DOHH2 (cell line): Measurements from ENCODE around the gene CEMIP.

ENCODE experiments used
- H3F3A ChIP-seq: fragments of 200-600 bp; sonication (generic), shearing (Covaris generic); 2 replicates; pipeline ENCODE4 v1.6.0; 2016; ENCODE audit warnings: antibody characterized with exemption, mild to moderate bottlenecking; ENCODE audit not compliant: control insufficient read depth, insufficient read depth
- H3K27ac ChIP-seq: fragments of 200-600 bp; sonication (generic); 2 replicates; pipeline ENCODE4 v1.5.1; 2014; ENCODE audit warnings: low read depth, mild to moderate bottlenecking, low read length, moderate library complexity
- H3K27me3 ChIP-seq: fragments of 200-600 bp; sonication (generic); 2 replicates; pipeline ENCODE4 v1.6.1; 2014; ENCODE audit warnings: mild to moderate bottlenecking, low read length, mixed read lengths; ENCODE audit not compliant: control insufficient read depth
- H3K36me3 ChIP-seq: fragments of 200-600 bp; sonication (generic); 2 replicates; pipeline ENCODE4 v1.6.1; 2014; ENCODE audit warnings: mild to moderate bottlenecking, low read length, moderate library complexity, mixed read lengths; ENCODE audit not compliant: control insufficient read depth
- H3K4me1 ChIP-seq: fragments of 200-600 bp; sonication (generic); 2 replicates; pipeline ENCODE4 v1.6.1; 2014; ENCODE audit warnings: mild to moderate bottlenecking, low read length, mixed read lengths; ENCODE audit not compliant: control insufficient read depth
- H3K4me2 ChIP-seq: fragments of 200-600 bp; sonication (generic); 2 replicates; pipeline ENCODE4 v1.6.0; 2014; ENCODE audit warnings: mild to moderate bottlenecking, low read length, moderate library complexity
- H3K4me3 ChIP-seq: fragments of 200-600 bp; sonication (generic); 2 replicates; pipeline ENCODE4 v1.5.1; 2014; ENCODE audit warnings: mild to moderate bottlenecking, low read length, mixed read lengths
- H3K79me2 ChIP-seq: fragments of 200-600 bp; sonication (generic); 2 replicates; pipeline ENCODE4 v1.6.1; 2014; ENCODE audit warnings: mild to moderate bottlenecking, low read length, mixed read lengths; ENCODE audit not compliant: control insufficient read depth
- H3K9me2 ChIP-seq: fragments of 200-600 bp; sonication (generic); replicated peaks from 2 replicates; pipeline ENCODE4 v1.6.1; 2014; ENCODE audit warnings: mild to moderate bottlenecking, low read length, mixed read lengths; ENCODE audit not compliant: control insufficient read depth
- H3K9me3 ChIP-seq: fragments of 200-600 bp; sonication (generic); 2 replicates; pipeline ENCODE4 v1.6.1; 2014; ENCODE audit warnings: antibody characterized with exemption, low read length, mixed read lengths; ENCODE audit not compliant: control insufficient read depth, insufficient read depth
- H4K20me1 ChIP-seq: fragments of 200-600 bp; sonication (generic); 2 replicates; pipeline ENCODE4 v1.6.0; 2014; ENCODE audit warnings: low read depth, mild to moderate bottlenecking, antibody characterized with exemption, low read length, moderate library complexity; ENCODE audit not compliant: control insufficient read depth, insufficient read depth
- CTCF ChIP-seq: fragments of 200-600 bp; sonication (generic); IDR thresholded peaks from one replicate; pipeline ENCODE4 v1.5.1; 2014; ENCODE audit warnings: antibody characterized with exemption, mild to moderate bottlenecking, low read depth, low read length; ENCODE audit not compliant: poor library complexity, severe bottlenecking
- EZH2phosphoT487 ChIP-seq: fragments of 200-600 bp; sonication (generic); IDR thresholded peaks from 2 replicates; pipeline ENCODE4 v1.6.1; 2017; ENCODE audit warnings: borderline replicate concordance, mild to moderate bottlenecking, antibody characterized with exemption, low read length, moderate library complexity, mixed read lengths

CEMIP gene

GRCh38 chr15:80861731-80862170, 82.6 kb downstream of the CEMIP start:
- Histone ChIP-seq H3K27ac (no peak overlapping the region), H3K4me2 (no peak overlapping the region), H3K27me3 (peaks cover 26% of the 10 kb centered on the region), H4K20me1 (no peaks in the 10 kb centered on the region), H3K79me2 (no peaks in the 10 kb centered on the region), H3K9me3 (no peaks in the 10 kb centered on the region), H3K36me3 (no peaks in the 10 kb centered on the region), H3F3A (no peaks in the 10 kb centered on the region), H3K4me1 (no peaks in the 10 kb centered on the region), H3K4me3 (no peak overlapping the region), H3K9me2 (no peaks in the 10 kb centered on the region)
- TF ChIP-seq CTCF, result no peak
- no peak for TF ChIP-seq EZH2phosphoT487

GRCh38 chr15:80864666-80865065, 85.5 kb downstream of the CEMIP start:
- H3K27ac ChIP-seq, result no peak overlapping the region
- no peaks in the 10 kb centered on the region for H3K9me3 ChIP-seq
- H3K9me2 ChIP-seq, result no peaks in the 10 kb centered on the region
- TF ChIP-seq EZH2phosphoT487 (no peak), CTCF (no peak)
- no peaks in the 10 kb centered on the region for H3K36me3 ChIP-seq
- no peaks in the 10 kb centered on the region for H3K4me1 ChIP-seq
- H3K4me3 ChIP-seq, result no peak overlapping the region
- H3K79me2 ChIP-seq, result no peaks in the 10 kb centered on the region
- H4K20me1 ChIP-seq, result no peaks in the 10 kb centered on the region
- peaks cover 23% of the 10 kb centered on the region for H3K27me3 ChIP-seq
- no peaks in the 10 kb centered on the region for H3F3A ChIP-seq
- H3K4me2 ChIP-seq, result no peak overlapping the region

- no peak overlapping the region for H3K4me2 ChIP-seq
- no peaks in the 10 kb centered on the region for H3K36me3 ChIP-seq
- TF ChIP-seq CTCF (no peak), EZH2phosphoT487 (no peak)
- H3K27ac ChIP-seq, result no peak overlapping the region
- no peaks in the 10 kb centered on the region for H3K79me2 ChIP-seq
- peaks cover 7% of the 10 kb centered on the region; the same call in 1 of the 2 replicates for H3K27me3 ChIP-seq
- no peaks in the 10 kb centered on the region for H3K9me3 ChIP-seq
- no peaks in the 10 kb centered on the region for H3K9me2 ChIP-seq
- no peaks in the 10 kb centered on the region for H3K4me1 ChIP-seq
- H3K4me3 ChIP-seq, result no peak overlapping the region
- H3F3A ChIP-seq, result no peaks in the 10 kb centered on the region
- no peaks in the 10 kb centered on the region for H4K20me1 ChIP-seq
These were observed 87.8 kb downstream of the CEMIP start for GRCh38 chr15:80866936-80867335.
